ENCODE data around the gene MRPL58.

DNA sequence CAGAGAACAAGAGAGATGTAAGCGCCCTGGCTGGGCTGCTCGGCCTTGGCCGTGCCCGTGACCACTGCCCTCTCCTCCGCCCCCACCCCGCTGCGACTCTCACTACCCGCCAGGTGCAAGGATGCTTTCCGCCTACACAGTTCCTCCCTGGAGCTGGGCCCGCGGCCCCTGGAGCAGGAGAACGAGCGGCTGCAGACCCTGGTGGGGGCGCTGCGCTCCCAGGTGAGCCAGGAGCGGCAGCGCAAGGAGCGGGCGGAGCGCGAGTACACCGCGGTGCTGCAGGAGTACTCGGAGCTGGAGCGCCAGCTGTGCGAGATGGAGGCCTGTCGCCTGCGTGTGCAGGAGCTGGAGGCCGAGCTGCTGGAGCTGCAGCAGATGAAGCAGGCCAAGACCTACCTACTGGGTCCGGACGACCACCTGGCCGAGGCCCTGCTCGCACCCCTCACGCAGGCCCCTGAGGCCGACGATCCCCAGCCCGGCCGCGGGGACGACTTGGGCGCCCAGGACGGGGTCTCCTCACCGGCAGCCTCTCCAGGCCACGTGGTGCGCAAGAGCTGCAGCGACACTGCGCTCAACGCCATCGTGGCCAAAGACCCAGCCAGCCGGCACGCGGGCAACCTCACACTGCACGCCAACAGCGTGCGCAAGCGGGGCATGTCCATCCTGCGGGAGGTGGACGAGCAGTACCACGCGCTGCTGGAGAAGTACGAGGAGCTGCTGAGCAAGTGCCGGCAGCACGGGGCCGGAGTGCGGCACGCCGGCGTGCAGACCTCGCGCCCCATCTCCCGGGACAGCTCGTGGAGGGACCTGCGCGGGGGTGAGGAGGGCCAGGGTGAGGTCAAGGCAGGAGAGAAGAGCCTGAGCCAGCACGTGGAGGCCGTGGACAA lies 9.2 kb upstream of the MRPL58 start:
- TF ChIP-seq YY1 (tag by site-specific recombination; IDR thresholded peaks at IDR 0.05), result no peak
- no peak for TF ChIP-seq ZBTB1 (tag by site-specific recombination; IDR thresholded peaks at IDR 0.05)
- TF ChIP-seq ZNF114 (tag by site-specific recombination; IDR thresholded peaks at IDR 0.05), result no peak
- TF ChIP-seq, protein P1, sequence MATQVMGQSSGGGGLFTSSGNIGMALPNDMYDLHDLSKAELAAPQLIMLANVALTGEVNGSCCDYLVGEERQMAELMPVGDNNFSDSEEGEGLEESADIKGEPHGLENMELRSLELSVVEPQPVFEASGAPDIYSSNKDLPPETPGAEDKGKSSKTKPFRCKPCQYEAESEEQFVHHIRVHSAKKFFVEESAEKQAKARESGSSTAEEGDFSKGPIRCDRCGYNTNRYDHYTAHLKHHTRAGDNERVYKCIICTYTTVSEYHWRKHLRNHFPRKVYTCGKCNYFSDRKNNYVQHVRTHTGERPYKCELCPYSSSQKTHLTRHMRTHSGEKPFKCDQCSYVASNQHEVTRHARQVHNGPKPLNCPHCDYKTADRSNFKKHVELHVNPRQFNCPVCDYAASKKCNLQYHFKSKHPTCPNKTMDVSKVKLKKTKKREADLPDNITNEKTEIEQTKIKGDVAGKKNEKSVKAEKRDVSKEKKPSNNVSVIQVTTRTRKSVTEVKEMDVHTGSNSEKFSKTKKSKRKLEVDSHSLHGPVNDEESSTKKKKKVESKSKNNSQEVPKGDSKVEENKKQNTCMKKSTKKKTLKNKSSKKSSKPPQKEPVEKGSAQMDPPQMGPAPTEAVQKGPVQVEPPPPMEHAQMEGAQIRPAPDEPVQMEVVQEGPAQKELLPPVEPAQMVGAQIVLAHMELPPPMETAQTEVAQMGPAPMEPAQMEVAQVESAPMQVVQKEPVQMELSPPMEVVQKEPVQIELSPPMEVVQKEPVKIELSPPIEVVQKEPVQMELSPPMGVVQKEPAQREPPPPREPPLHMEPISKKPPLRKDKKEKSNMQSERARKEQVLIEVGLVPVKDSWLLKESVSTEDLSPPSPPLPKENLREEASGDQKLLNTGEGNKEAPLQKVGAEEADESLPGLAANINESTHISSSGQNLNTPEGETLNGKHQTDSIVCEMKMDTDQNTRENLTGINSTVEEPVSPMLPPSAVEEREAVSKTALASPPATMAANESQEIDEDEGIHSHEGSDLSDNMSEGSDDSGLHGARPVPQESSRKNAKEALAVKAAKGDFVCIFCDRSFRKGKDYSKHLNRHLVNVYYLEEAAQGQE (tag by site-specific recombination; IDR thresholded peaks at IDR 0.05), result no peak
- no peak for TF ChIP-seq KLF1 (tag by site-specific recombination; IDR thresholded peaks at IDR 0.05)
- TF ChIP-seq, protein P2, sequence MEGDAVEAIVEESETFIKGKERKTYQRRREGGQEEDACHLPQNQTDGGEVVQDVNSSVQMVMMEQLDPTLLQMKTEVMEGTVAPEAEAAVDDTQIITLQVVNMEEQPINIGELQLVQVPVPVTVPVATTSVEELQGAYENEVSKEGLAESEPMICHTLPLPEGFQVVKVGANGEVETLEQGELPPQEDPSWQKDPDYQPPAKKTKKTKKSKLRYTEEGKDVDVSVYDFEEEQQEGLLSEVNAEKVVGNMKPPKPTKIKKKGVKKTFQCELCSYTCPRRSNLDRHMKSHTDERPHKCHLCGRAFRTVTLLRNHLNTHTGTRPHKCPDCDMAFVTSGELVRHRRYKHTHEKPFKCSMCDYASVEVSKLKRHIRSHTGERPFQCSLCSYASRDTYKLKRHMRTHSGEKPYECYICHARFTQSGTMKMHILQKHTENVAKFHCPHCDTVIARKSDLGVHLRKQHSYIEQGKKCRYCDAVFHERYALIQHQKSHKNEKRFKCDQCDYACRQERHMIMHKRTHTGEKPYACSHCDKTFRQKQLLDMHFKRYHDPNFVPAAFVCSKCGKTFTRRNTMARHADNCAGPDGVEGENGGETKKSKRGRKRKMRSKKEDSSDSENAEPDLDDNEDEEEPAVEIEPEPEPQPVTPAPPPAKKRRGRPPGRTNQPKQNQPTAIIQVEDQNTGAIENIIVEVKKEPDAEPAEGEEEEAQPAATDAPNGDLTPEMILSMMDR (tag by site-specific recombination; IDR thresholded peaks at IDR 0.05), result no peak
- TF ChIP-seq TCF7L2 (IDR thresholded peaks at IDR 0.05; ENCODE audit: borderline replicate concordance, low read depth, low read length), result no peak
- no peak for TF ChIP-seq ZNF169 (tag by site-specific recombination; IDR thresholded peaks at IDR 0.05)
- no peak for TF ChIP-seq ZNF10 (tag by site-specific recombination; IDR thresholded peaks at IDR 0.05)
- TF ChIP-seq ZNF335 (tag by site-specific recombination; conservative IDR thresholded peaks at IDR 0.05), result no peak
- TF ChIP-seq, protein P3, sequence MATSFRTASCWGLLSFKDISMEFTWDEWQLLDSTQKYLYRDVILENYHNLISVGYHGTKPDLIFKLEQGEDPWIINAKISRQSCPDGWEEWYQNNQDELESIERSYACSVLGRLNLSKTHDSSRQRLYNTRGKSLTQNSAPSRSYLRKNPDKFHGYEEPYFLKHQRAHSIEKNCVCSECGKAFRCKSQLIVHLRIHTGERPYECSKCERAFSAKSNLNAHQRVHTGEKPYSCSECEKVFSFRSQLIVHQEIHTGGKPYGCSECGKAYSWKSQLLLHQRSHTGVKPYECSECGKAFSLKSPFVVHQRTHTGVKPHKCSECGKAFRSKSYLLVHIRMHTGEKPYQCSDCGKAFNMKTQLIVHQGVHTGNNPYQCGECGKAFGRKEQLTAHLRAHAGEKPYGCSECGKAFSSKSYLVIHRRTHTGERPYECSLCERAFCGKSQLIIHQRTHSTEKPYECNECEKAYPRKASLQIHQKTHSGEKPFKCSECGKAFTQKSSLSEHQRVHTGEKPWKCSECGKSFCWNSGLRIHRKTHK (tag by site-specific recombination; IDR thresholded peaks at IDR 0.05), result no peak
